HEK293 (cell line): ENCODE data around the gene TTC13.

Experiments
- CTCF ChIA-PET: fragments of 350-600 bp; formaldehyde crosslinking; extraction: SDS; loops from one replicate; lab custom pipeline; 2021; ENCODE audit warnings: antibody characterized with exemption; lab: Yijun Ruan, JAX
- POLR2A ChIA-PET: fragments of 300-600 bp; formaldehyde crosslinking; extraction: SDS; loops from one replicate; lab custom pipeline; 2020; ENCODE audit warnings: antibody characterized with exemption, inconsistent platforms; lab: Yijun Ruan, JAX
- H3K27ac ChIP-seq: fragments of 200-500 bp; sonication (Bioruptor generic); 2 replicates; pipeline ENCODE4 v1.5.1; 2014; ENCODE audit warnings: low read depth, low read length, control low read depth, inconsistent platforms; ENCODE audit errors: extremely low read depth
- H3K36me3 ChIP-seq, 2 experiments: fragments of 200-500 bp in 1 of 2; sonication (Bioruptor generic) in 1 of 2; 1 replicate in 1 of 2; 2 replicates in 1 of 2; pipeline ENCODE4 v1.5.1; 2014 to 2017; ENCODE audit warnings: inconsistent platforms in 2 of 2, low read length in 2 of 2; ENCODE audit not compliant: control insufficient read depth in 2 of 2, insufficient read depth in 1 of 2
- H3K4me1 ChIP-seq: fragments of 200-500 bp; sonication (Bioruptor generic); 2 replicates; pipeline ENCODE4 v1.5.1; 2014; ENCODE audit warnings: mild to moderate bottlenecking, low read length, inconsistent platforms; ENCODE audit not compliant: control insufficient read depth, insufficient read depth
- H3K4me3 ChIP-seq: 2 replicates; pipeline ENCODE4 v1.5.1; 2011; ENCODE audit warnings: low read depth, mild to moderate bottlenecking, control low read depth, low read length, moderate library complexity
- H3K9me3 ChIP-seq: fragments of 200-500 bp; sonication (Bioruptor generic); 2 replicates; pipeline ENCODE4 v1.5.1; 2014; ENCODE audit warnings: low read depth, low read length, inconsistent platforms; ENCODE audit not compliant: control insufficient read depth, insufficient read depth
- AEBP2 ChIP-seq: fragments of 450-650 bp; formaldehyde crosslinking; IDR thresholded peaks from 2 replicates; pipeline ENCODE4 v1.5.1; 2016; ENCODE audit warnings: missing biosample characterization, missing genetic modification characterization, borderline replicate concordance
- EGR2 ChIP-seq: fragments of 450-650 bp; formaldehyde crosslinking; IDR thresholded peaks from 2 replicates; pipeline ENCODE4 v1.5.1; 2016; ENCODE audit warnings: low read depth, missing biosample characterization, missing genetic modification characterization
- GLIS1 ChIP-seq: fragments of 450-650 bp; formaldehyde crosslinking; IDR thresholded peaks from 2 replicates; pipeline ENCODE4 v1.5.1; 2016; ENCODE audit warnings: missing biosample characterization, missing genetic modification characterization
- KLF1 ChIP-seq: fragments of 450-650 bp; formaldehyde crosslinking; IDR thresholded peaks from 2 replicates; pipeline ENCODE4 v1.5.1; 2016; ENCODE audit warnings: missing biosample characterization, missing genetic modification characterization
- KLF7 ChIP-seq: fragments of 450-650 bp; formaldehyde crosslinking; IDR thresholded peaks from 2 replicates; pipeline ENCODE4 v1.5.1; 2016; ENCODE audit warnings: missing biosample characterization, missing genetic modification characterization, borderline replicate concordance
- SCRT2 ChIP-seq: fragments of 450-650 bp; formaldehyde crosslinking; IDR thresholded peaks from 2 replicates; pipeline ENCODE4 v1.5.1; 2016; ENCODE audit warnings: missing biosample characterization, missing genetic modification characterization
- ZEB2 ChIP-seq: fragments of 450-650 bp; formaldehyde crosslinking; IDR thresholded peaks from 2 replicates; pipeline ENCODE4 v1.5.1; 2016; ENCODE audit warnings: missing biosample characterization, missing genetic modification characterization
- ZFHX2 ChIP-seq: fragments of 450-650 bp; formaldehyde crosslinking; conservative IDR thresholded peaks from 2 replicates; pipeline ENCODE4 v1.5.1; 2016; ENCODE audit warnings: missing biosample characterization, missing genetic modification characterization
- ZFP69B ChIP-seq: fragments of 450-650 bp; formaldehyde crosslinking; IDR thresholded peaks from 2 replicates; pipeline ENCODE4 v1.5.1; 2016; ENCODE audit warnings: missing biosample characterization, missing genetic modification characterization
- ZNF184 ChIP-seq: fragments of 450-650 bp; IDR thresholded peaks from 2 replicates; pipeline ENCODE4 v1.5.1; 2018; ENCODE audit warnings: missing biosample characterization, mild to moderate bottlenecking, missing genetic modification characterization
- ZNF214 ChIP-seq: fragments of 450-650 bp; formaldehyde crosslinking; IDR thresholded peaks from 2 replicates; pipeline ENCODE4 v1.5.1; 2017; ENCODE audit warnings: missing biosample characterization, mild to moderate bottlenecking, missing genetic modification characterization, borderline replicate concordance
- ZNF221 ChIP-seq: fragments of 450-650 bp; formaldehyde crosslinking; IDR thresholded peaks from 2 replicates; pipeline ENCODE4 v1.5.1; 2017; ENCODE audit warnings: missing biosample characterization, missing genetic modification characterization, borderline replicate concordance
- ZNF510 ChIP-seq: fragments of 450-650 bp; formaldehyde crosslinking; IDR thresholded peaks from 2 replicates; pipeline ENCODE4 v1.5.1; 2018; ENCODE audit warnings: mild to moderate bottlenecking, missing genetic modification characterization, missing biosample characterization; ENCODE audit not compliant: insufficient replicate concordance
- ZNF521 ChIP-seq: fragments of 450-650 bp; formaldehyde crosslinking; IDR thresholded peaks from 2 replicates; pipeline ENCODE4 v1.5.1; 2017; ENCODE audit warnings: missing biosample characterization, mild to moderate bottlenecking, missing genetic modification characterization
- ZNF530 ChIP-seq: fragments of 450-650 bp; formaldehyde crosslinking; IDR thresholded peaks from 2 replicates; pipeline ENCODE4 v1.5.1; 2016; ENCODE audit warnings: low read depth, missing biosample characterization, missing genetic modification characterization
- ZNF561 ChIP-seq: fragments of 450-650 bp; IDR thresholded peaks from 2 replicates; pipeline ENCODE4 v1.5.1; 2018; ENCODE audit warnings: missing biosample characterization, missing genetic modification characterization, borderline replicate concordance
- ZNF76 ChIP-seq: fragments of 450-650 bp; formaldehyde crosslinking; IDR thresholded peaks from 2 replicates; pipeline ENCODE4; 2016; ENCODE audit warnings: low read depth, missing biosample characterization, missing genetic modification characterization, borderline replicate concordance
- ZNF776 ChIP-seq: fragments of 450-650 bp; formaldehyde crosslinking; IDR thresholded peaks from 2 replicates; pipeline ENCODE4 v1.5.0; 2017; ENCODE audit warnings: missing biosample characterization, missing genetic modification characterization, borderline replicate concordance
- ZNF830 ChIP-seq: fragments of 450-650 bp; IDR thresholded peaks from 2 replicates; pipeline ENCODE4 v1.5.0; 2018; ENCODE audit warnings: missing biosample characterization, missing genetic modification characterization, low read depth, mild to moderate bottlenecking, moderate library complexity
- ZNF843 ChIP-seq: fragments of 450-650 bp; formaldehyde crosslinking; IDR thresholded peaks from 2 replicates; pipeline ENCODE4 v1.5.1; 2016; ENCODE audit warnings: missing biosample characterization, missing genetic modification characterization
- TF ChIP-seq, protein P1 (sequence below): fragments of 450-650 bp; formaldehyde crosslinking; IDR thresholded peaks from 2 replicates; pipeline ENCODE4 v1.5.1; 2016; ENCODE audit warnings: missing biosample characterization, missing genetic modification characterization
- TF ChIP-seq, protein P2 (sequence below): fragments of 450-650 bp; formaldehyde crosslinking; IDR thresholded peaks from 2 replicates; pipeline ENCODE4 v1.5.1; 2016; ENCODE audit warnings: missing biosample characterization, missing genetic modification characterization

The TTC13 gene

DNA sequence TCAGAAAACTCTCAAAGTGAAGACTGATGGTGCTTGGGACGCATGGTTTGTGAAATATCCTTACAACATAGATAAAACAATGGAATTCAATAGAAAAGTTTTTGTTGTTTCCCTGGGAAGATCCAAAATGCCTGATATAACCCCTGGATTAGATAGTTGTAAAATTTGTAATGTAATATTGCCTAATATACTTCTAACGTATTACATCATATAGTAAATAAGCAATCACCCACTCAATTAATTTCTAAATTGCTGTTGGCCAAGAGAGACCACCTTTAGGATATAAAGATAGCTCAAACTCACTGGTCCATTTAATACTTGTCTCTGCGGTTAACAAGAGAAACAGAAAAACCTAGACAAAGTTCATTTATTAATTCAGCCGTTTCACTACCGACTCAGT is 42.2 kb downstream of the TTC13 start:
- Histone ChIP-seq H3K4me1 (peaks cover 21% of the 10 kb centered on the region), H3K27ac (no peak overlapping the region), H3K36me3 (peaks cover 5% of the 10 kb centered on the region in 2 experiments; a peak in 2 of 3 replicates), H3K4me3 (no peak overlapping the region), H3K9me3 (no peaks in the 10 kb centered on the region)
- no peak for TF ChIP-seq ZFP69B (tag by site-specific recombination)
- TF ChIP-seq ZNF561 (tag by site-specific recombination), result no peak
- no peak for TF ChIP-seq EGR2 (tag by site-specific recombination)
- no peak for TF ChIP-seq ZNF214 (tag by site-specific recombination)
- no peak for TF ChIP-seq ZNF521 (tag by site-specific recombination)
- no peak for TF ChIP-seq ZEB2
- CTCF ChIA-PET, result interaction anchor here (0.6 to 1.3 kb wide), 2 partner anchors 20 to 279 kb away, joined by 3 to 4 read pairs; no protein-coding TSS in a partner anchor
- POLR2A ChIA-PET, result no interaction called here

DNA sequence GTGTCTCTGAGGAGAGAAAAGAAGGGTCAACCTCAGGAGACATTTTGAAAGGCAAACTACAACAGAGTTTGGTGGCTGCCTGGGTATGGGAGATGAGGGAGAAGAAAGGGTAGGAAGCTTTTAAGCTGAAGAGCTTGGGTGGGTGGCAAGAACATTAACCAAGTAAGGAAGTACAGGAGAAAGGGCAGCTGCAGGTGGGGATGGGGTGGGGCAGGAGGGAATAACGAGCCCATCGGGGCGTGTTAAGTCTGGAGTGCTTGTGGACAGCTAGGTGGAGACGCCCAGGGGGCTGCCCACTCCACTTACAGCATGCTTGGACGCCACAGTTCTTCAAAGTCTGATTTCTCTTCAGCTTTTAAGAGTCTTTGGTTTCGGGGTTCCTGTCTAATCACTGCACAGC is 42.8 kb downstream of the TTC13 start:
- ChIA-PET CTCF (interaction anchor here (0.6 to 1.3 kb wide), 2 partner anchors 19 to 52 kb away, joined by 3 to 4 read pairs; no protein-coding TSS in a partner anchor), POLR2A (interaction anchor here (0.7 kb wide), 1 partner anchor 99 kb away, joined by 3 read pairs; no protein-coding TSS in a partner anchor)
- Histone ChIP-seq H3K9me3 (no peaks in the 10 kb centered on the region), H3K36me3 (peaks cover 7 to 11% of the 10 kb centered on the region in 2 experiments), H3K4me1 (peaks cover 21% of the 10 kb centered on the region), H3K4me3 (no peak overlapping the region), H3K27ac (no peak overlapping the region)
- no peak for TF ChIP-seq ZNF510 (tag by site-specific recombination)
- TF ChIP-seq ZNF530 (tag by site-specific recombination), result no peak
- TF ChIP-seq ZNF830, result no peak
- TF ChIP-seq, protein P1, sequence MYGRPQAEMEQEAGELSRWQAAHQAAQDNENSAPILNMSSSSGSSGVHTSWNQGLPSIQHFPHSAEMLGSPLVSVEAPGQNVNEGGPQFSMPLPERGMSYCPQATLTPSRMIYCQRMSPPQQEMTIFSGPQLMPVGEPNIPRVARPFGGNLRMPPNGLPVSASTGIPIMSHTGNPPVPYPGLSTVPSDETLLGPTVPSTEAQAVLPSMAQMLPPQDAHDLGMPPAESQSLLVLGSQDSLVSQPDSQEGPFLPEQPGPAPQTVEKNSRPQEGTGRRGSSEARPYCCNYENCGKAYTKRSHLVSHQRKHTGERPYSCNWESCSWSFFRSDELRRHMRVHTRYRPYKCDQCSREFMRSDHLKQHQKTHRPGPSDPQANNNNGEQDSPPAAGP (tag by site-specific recombination), result peak; percentile 31; the same call in 1 of the 2 replicates
- TF ChIP-seq EGR2 (tag by site-specific recombination), result peak; percentile 73
- TF ChIP-seq KLF1 (tag by site-specific recombination), result peak; percentile 85
- TF ChIP-seq AEBP2 (tag by site-specific recombination), result no peak
- TF ChIP-seq KLF7 (tag by site-specific recombination), result no peak
- TF ChIP-seq, protein P2, sequence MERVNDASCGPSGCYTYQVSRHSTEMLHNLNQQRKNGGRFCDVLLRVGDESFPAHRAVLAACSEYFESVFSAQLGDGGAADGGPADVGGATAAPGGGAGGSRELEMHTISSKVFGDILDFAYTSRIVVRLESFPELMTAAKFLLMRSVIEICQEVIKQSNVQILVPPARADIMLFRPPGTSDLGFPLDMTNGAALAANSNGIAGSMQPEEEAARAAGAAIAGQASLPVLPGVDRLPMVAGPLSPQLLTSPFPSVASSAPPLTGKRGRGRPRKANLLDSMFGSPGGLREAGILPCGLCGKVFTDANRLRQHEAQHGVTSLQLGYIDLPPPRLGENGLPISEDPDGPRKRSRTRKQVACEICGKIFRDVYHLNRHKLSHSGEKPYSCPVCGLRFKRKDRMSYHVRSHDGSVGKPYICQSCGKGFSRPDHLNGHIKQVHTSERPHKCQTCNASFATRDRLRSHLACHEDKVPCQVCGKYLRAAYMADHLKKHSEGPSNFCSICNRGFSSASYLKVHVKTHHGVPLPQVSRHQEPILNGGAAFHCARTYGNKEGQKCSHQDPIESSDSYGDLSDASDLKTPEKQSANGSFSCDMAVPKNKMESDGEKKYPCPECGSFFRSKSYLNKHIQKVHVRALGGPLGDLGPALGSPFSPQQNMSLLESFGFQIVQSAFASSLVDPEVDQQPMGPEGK (tag by site-specific recombination), result no peak
- TF ChIP-seq ZNF776 (tag by site-specific recombination), result no peak
- TF ChIP-seq GLIS1 (tag by site-specific recombination), result no peak
- no peak for TF ChIP-seq ZNF221 (tag by site-specific recombination)
- no peak for TF ChIP-seq ZNF843 (tag by site-specific recombination)
- TF ChIP-seq ZFHX2 (tag by site-specific recombination), result 0 out of 2 replicates have a peak, but pooled peaks have one; percentile 30
- no peak for TF ChIP-seq ZNF76 (tag by site-specific recombination)
- TF ChIP-seq SCRT2 (tag by site-specific recombination), result no peak
- TF ChIP-seq ZNF184 (tag by site-specific recombination), result no peak
